ENCODE measurements around the gene NEMP1. TPM values are rescaled to one million over a fixed set of nuclear protein-coding genes. Genes with fewer than 3 reads are reported as not detected.
"Not testable (repeated sequence)": the region's sequence is repeated elsewhere in the genome, so short reads cannot be mapped to it uniquely, and the experiment has no call there.

The NEMP1 gene
- total RNA-seq, 1 donor from 2014 or later: 7.1 TPM

DNA sequence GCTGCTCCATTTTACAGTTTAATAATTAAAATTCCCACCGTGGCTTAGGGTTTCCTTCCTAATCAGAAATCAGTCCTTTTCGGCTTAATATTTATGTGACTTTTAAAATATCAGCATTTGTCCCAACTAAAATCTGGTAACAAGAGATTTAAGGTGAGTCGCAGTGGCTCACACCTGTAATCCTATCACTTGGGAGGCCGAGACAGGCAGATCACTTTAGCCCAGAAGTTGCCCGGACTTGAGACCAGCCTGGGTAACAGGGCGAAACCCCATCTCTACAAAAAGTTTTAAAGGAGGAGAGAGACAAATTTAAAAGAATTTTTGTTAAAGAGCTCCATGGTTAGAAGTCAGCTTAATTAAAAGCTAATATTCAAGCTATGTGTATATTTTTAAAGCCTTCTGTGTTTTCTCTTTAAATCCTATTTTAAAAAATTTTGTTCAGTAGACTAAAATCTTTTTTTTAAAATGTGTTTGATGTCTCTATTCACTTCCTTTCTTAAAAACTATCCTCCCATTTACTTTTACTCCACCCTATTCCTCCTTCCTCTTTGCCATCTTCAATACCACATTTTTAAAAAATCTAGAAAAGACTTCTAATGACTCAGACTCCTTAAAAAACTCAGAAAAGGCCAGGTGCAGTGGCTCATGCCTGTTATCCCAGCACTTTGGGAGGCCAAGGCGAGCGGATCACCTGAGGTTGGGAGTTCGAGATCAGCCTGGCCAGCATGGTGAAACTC is 58.4 kb downstream of the NEMP1 start:
- no peak overlapping the region for H3K27ac ChIP-seq
- no peaks in the 10 kb centered on the region for H3K36me3 ChIP-seq
- no peak for DNase-seq (ENCODE audit: extremely low spot score in 2 of 2)
- no peaks in the 10 kb centered on the region for H3K4me1 ChIP-seq
- no peaks in the 10 kb centered on the region for H3K9me3 ChIP-seq
- no peaks in the 10 kb centered on the region for H3K27me3 ChIP-seq
- H3K4me3 ChIP-seq: no peak overlapping the region
- TF ChIP-seq, protein P1, sequence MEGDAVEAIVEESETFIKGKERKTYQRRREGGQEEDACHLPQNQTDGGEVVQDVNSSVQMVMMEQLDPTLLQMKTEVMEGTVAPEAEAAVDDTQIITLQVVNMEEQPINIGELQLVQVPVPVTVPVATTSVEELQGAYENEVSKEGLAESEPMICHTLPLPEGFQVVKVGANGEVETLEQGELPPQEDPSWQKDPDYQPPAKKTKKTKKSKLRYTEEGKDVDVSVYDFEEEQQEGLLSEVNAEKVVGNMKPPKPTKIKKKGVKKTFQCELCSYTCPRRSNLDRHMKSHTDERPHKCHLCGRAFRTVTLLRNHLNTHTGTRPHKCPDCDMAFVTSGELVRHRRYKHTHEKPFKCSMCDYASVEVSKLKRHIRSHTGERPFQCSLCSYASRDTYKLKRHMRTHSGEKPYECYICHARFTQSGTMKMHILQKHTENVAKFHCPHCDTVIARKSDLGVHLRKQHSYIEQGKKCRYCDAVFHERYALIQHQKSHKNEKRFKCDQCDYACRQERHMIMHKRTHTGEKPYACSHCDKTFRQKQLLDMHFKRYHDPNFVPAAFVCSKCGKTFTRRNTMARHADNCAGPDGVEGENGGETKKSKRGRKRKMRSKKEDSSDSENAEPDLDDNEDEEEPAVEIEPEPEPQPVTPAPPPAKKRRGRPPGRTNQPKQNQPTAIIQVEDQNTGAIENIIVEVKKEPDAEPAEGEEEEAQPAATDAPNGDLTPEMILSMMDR (IDR thresholded peaks at IDR 0.05): no peak
- no peak for TF ChIP-seq POLR2AphosphoS5 (IDR thresholded peaks at IDR 0.05; ENCODE audit: insufficient read depth in 1 of 2, low read depth in 1 of 2)
- no peak for TF ChIP-seq POLR2A (IDR thresholded peaks at IDR 0.05)
- intact Hi-C loops (cut with DNase I): no loop called here

DNA sequence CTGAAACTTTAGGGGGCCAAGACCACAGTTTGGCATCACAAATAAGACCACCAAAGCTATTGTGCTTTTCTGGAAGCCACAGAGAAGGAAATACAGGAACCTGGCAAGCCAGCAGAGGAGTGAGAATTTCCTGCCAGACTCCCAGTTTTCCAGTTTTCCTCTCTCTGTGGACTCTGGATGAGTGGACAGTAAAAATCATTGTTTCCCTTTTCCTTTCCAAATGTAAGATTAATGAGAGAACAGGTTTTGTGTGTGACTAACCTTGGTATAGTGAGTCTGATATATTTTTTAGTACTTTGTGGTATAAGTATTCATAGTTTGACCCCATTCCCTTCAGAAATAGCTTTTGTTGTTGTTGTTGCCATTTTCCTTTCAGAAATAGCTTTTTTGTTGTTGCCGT is 59.7 kb downstream of the NEMP1 start:
- H3K9me3 ChIP-seq: no peaks in the 10 kb centered on the region
- H3K4me3 ChIP-seq: no peak overlapping the region
- H3K36me3 ChIP-seq: no peaks in the 10 kb centered on the region
- intact Hi-C loops (cut with DNase I): no loop called here
- H3K27me3 ChIP-seq: no peaks in the 10 kb centered on the region
- DNase-seq (ENCODE audit: extremely low spot score in 2 of 2): no peak
- H3K27ac ChIP-seq: no peak overlapping the region
- TF ChIP-seq, protein P1 (IDR thresholded peaks at IDR 0.05): no peak
- TF ChIP-seq POLR2A (IDR thresholded peaks at IDR 0.05): no peak
- no peak for TF ChIP-seq POLR2AphosphoS5 (IDR thresholded peaks at IDR 0.05; ENCODE audit: insufficient read depth in 1 of 2, low read depth in 1 of 2)
- no peaks in the 10 kb centered on the region for H3K4me1 ChIP-seq

DNA sequence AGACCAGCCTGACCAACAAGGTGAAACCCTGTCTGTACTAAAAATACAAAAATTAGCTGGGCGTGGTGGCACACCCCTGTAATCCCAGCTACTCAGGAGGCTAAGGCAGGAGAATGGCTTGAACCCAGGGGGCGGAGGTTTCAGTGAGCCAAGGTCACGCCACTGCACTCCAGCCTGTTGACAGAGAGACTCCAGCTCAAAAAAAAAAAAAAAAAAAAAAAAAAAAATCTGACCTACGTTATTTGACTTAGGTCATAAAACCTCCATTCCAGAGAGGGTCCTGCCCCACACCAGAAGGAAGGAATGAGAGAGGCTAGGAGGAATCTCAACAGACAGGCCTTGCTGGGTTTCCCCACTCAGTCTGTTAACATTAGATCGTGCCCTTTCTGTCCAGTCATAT is 60.2 kb downstream of the NEMP1 start:
- H3K36me3 ChIP-seq; H3K4me1 ChIP-seq; H3K4me3 ChIP-seq; intact Hi-C loops (cut with DNase I); H3K9me3 ChIP-seq; H3K27ac ChIP-seq; DNase-seq (ENCODE audit: extremely low spot score in 2 of 2); H3K27me3 ChIP-seq: not testable (repeated sequence)

DNA sequence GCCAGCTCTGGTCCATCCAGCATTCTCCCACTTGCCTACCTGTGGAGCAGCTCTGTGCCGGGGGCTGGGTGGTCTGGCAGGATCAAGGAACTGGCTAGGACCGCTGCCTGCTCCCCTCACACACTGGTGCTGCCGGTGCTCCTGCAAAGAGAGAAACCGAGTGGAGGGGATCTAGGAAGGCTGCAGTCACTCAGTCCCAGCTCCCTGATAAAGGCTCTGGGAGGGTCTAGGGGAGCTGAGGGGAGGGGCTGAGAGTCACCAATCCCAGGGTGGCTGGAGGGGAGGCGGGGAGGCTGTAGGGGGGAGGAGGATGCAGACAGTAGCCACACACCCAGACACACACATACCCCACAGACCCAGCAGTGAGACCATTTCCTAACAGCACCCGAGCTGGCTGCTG is 62.2 kb downstream of the NEMP1 start, which contains the start of gene TAC3:
TSS of gene TAC3 (minus strand) at position 182 of the 400 bp plus-strand sequence. CDS start 732 bp downstream, outside the sequence.
- Histone ChIP-seq H3K4me1 (no peaks in the 10 kb centered on the region), H3K4me3 (no peak within 1 kb of the TSS), H3K27ac (no peak within 1 kb of the TSS), H3K36me3 (no peaks in the 10 kb centered on the region), H3K9me3 (no peaks in the 10 kb centered on the region), H3K27me3 (no peaks in the 10 kb centered on the region)
- TF ChIP-seq, protein P1 (IDR thresholded peaks at IDR 0.05): no peak
- TF ChIP-seq POLR2AphosphoS5 (IDR thresholded peaks at IDR 0.05; ENCODE audit: insufficient read depth in 1 of 2, low read depth in 1 of 2) (no peak), POLR2A (IDR thresholded peaks at IDR 0.05) (no peak)
- intact Hi-C loops (cut with DNase I): no loop called here
- DNase-seq (ENCODE audit: extremely low spot score in 2 of 2): no peak

DNA sequence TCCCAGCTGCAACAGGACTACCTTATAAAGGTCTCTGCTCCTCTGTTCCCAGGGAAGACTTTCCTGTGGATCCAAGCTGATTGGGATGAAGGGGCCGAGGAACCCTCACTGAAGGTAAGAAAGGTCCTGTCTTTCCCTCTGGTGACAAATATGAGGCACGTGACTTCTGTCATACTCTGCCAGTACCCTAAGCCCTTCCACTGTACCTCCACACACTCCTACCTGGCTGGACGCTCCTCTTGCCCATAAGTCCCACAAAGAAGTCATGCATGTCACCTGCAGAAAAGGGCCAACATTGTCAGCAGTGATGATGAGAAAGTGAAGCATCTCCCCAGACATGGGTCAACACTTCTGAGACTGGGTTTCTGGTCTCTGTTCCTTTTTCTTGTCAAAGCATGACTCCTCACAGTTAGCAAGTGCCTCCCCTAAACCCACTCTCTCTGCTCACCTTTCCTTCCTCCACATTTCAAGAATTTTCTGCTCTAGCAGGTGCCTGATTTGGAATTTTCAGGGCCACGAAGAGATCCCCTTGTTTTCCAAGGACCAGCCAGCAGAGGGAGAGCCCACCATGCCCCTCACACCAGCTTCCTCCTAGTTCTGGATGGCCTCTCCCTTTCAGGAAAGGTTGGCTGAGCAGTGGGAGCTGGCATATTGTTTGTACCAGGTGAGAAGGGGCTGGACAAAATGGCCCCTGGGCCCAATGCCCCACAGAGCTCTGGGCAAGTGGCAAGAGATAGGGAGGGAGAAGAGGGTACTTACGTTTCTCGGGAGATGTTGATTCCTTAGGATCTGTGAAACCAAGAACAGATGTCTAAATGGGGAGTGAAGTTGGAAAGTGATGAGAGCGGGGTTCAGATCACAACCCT is 65.8 kb downstream of the NEMP1 start:
- Histone ChIP-seq H3K27ac (no peak overlapping the region), H3K4me1 (no peaks in the 10 kb centered on the region), H3K27me3 (no peaks in the 10 kb centered on the region), H3K9me3 (no peaks in the 10 kb centered on the region), H3K36me3 (no peaks in the 10 kb centered on the region), H3K4me3 (no peak overlapping the region)
- intact Hi-C loops (cut with DNase I): no loop called here
- no peak for TF ChIP-seq POLR2AphosphoS5 (IDR thresholded peaks at IDR 0.05; ENCODE audit: insufficient read depth in 1 of 2, low read depth in 1 of 2)
- TF ChIP-seq, protein P1 (IDR thresholded peaks at IDR 0.05): no peak
- no peak for DNase-seq (ENCODE audit: extremely low spot score in 2 of 2)

Data from vagina (tissue), 2 donors.